Neutrophil (primary cell): ENCODE results near the gene PI4K2A.

Experiments used
- H3K27ac ChIP-seq: fragments of 200-600 bp; sonication (generic); 2 replicates; pipeline ENCODE4 v1.5.1; 2016; ENCODE audit warnings: mild to moderate bottlenecking, moderate library complexity
- H3K27me3 ChIP-seq: fragments of 200-600 bp; sonication (generic); 2 replicates; pipeline ENCODE4 v1.6.0; 2016; ENCODE audit warnings: mild to moderate bottlenecking
- H3K36me3 ChIP-seq: fragments of 200-600 bp; sonication (generic); 2 replicates; pipeline ENCODE4 v1.5.1; 2017
- H3K4me1 ChIP-seq, 2 experiments: fragments of 200-600 bp in 1 of 2; sonication (generic) in 1 of 2; 1 replicate in 1 of 2; 2 replicates in 1 of 2; pipeline versions ENCODE4 v1.5.1 to v1.6.1; 2013 to 2016; ENCODE audit warnings: low read depth in 1 of 2, low read length in 1 of 2, mild to moderate bottlenecking in 1 of 2, moderate library complexity in 1 of 2; ENCODE audit not compliant: control insufficient read depth in 1 of 2, insufficient read depth in 1 of 2
- H3K4me3 ChIP-seq, 2 experiments: fragments of 200-600 bp in 1 of 2; sonication (generic) in 1 of 2; 1 replicate in 1 of 2; 2 replicates in 1 of 2; pipeline ENCODE4 v1.5.1; 2013 to 2016; ENCODE audit warnings: low read depth in 1 of 2, low read length in 1 of 2, mild to moderate bottlenecking in 1 of 2, moderate library complexity in 1 of 2
- H3K9me3 ChIP-seq: fragments of 200-600 bp; sonication (generic); 2 replicates; pipeline ENCODE4 v1.5.1; 2016
- TF ChIP-seq, protein P1 (sequence below): fragments of 200-600 bp; sonication (generic); IDR thresholded peaks from 2 replicates; pipeline ENCODE4 v1.5.1; 2016; ENCODE audit warnings: antibody characterized with exemption

The PI4K2A gene

DNA sequence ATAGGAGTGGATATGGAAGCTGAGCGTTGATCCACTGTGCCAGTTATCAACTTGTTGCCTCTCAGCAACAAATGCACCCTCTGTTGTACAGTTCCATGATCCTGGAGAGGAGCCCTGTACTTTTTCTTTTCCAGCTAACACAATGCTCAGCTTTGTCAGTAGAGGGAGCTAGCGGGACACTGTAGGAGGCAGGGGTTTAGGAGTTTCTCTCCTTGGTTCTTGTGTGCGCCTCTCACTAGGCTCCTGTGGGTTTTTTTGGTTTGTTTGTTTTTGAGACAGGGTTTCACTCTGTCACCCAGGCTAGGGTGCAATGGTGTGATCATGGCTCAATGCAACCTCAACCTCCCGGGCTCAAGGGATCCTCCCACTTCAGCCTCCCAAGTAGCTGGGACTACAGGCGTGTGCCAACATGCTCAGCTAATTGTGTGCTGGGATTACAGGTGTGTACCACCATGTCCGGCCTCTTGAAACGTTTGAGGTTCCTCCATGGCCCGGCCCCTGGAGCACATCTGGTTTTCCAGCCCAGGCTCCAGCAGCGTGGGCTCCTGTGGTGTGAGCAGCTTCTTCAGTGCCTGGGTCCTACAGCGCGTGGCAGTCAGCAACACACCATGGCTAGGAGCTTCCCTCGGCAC is 61.1 kb downstream of the PI4K2A start:
- Histone ChIP-seq H3K9me3 (no peaks in the 10 kb centered on the region), H3K4me3 (no peak overlapping the region), H3K27me3 (no peaks in the 10 kb centered on the region), H3K27ac (no peak overlapping the region), H3K4me1 (peaks cover 5 to 6% of the 10 kb centered on the region in 2 experiments), H3K36me3 (no peaks in the 10 kb centered on the region)
- TF ChIP-seq, protein P1, sequence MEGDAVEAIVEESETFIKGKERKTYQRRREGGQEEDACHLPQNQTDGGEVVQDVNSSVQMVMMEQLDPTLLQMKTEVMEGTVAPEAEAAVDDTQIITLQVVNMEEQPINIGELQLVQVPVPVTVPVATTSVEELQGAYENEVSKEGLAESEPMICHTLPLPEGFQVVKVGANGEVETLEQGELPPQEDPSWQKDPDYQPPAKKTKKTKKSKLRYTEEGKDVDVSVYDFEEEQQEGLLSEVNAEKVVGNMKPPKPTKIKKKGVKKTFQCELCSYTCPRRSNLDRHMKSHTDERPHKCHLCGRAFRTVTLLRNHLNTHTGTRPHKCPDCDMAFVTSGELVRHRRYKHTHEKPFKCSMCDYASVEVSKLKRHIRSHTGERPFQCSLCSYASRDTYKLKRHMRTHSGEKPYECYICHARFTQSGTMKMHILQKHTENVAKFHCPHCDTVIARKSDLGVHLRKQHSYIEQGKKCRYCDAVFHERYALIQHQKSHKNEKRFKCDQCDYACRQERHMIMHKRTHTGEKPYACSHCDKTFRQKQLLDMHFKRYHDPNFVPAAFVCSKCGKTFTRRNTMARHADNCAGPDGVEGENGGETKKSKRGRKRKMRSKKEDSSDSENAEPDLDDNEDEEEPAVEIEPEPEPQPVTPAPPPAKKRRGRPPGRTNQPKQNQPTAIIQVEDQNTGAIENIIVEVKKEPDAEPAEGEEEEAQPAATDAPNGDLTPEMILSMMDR, result peak; percentile 54

DNA sequence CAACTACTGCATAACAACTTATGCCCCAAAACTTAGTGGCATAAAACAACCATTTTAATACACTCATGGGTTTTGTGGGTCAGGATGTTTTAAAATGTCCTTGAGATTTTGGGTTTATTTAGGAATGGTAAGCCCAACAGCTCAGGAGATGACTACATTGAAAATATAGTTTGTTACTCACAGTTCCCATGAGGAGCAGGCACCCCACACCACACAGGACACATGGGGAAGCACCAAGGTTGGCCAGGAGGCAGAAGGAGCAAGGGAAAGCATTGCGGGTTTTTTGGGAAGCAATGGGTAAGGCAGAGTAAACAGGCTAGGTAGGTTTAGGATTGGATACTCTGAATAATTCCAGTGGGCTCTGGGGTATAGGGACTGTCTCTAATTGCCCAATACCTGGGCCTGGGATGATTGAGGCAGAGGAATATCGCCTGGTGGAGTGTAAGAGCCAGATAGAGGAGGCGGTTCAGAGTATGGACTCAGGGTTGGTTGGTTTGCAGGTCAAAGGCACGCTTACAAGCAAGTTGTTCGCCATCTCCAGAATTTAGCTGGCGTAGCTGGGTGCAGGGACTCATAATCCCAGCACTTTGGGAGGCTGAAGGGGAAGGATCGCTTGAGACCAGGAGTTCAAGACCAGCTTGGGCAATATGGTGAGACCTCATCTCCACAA is 63.1 kb downstream of the PI4K2A start:
- TF ChIP-seq, protein P1, result no peak
- Histone ChIP-seq H3K9me3 (no peaks in the 10 kb centered on the region), H3K27me3 (no peaks in the 10 kb centered on the region), H3K36me3 (no peaks in the 10 kb centered on the region), H3K27ac (no peak overlapping the region), H3K4me1 (peaks cover 5 to 6% of the 10 kb centered on the region in 2 experiments), H3K4me3 (no peak overlapping the region)

DNA sequence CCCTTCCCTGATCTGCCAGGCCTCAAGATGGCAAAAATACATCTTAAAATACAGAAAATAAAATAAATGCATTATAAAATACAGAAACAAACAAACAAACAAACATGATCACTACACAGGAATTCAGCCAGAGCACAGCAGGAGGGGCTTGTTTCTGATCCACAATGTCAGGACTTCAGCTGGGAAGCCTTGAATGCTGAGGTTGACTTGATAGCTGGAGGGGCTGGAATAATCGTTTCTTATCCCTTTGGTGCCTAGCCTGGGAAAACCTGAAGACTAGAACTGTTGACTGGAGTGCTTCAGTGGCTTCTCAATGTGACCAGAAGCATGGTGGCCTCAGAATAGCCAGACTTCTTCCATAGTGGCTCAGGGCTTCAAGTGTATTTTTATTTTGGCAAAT is 63.9 kb downstream of the PI4K2A start:
- H3K27me3 ChIP-seq, result no peaks in the 10 kb centered on the region
- TF ChIP-seq, protein P1, result no peak
- H3K27ac ChIP-seq, result no peak overlapping the region
- no peak overlapping the region for H3K4me3 ChIP-seq
- H3K9me3 ChIP-seq, result no peaks in the 10 kb centered on the region
- peaks cover 5 to 6% of the 10 kb centered on the region in 2 experiments for H3K4me1 ChIP-seq
- no peaks in the 10 kb centered on the region for H3K36me3 ChIP-seq

DNA sequence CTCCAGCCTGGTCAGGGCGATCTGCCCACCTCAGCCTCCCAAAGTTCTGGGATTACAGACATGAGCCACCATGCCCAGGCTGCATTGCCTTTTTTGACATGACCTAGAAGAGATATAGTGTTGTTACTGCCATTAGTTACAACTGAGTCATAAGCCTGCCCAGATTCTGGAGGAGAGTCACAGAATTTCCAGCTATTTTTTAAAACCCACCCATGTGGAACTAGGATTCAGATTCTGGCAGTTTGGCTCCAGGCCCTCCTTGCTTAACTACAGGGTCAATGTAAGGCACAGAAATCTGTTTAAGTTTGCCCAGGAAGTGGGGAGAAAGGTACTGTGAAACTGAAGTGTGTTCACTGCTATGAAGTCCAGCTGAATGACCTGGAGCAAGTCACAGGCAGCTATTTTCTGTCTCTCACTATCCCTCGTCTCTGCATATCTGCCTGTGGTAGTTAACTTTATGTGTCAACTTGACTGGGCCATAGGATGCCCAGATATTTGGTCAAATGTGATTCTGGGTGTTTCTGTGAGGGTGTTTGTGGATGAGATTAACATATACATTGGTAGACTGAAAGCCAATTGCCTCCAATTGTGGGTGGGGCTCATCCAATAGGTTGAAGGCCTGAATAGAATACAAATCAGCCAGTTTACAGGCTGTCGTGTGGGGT is 64.7 kb downstream of the PI4K2A start:
- Histone ChIP-seq H3K4me3 (no peak overlapping the region), H3K27me3 (no peaks in the 10 kb centered on the region), H3K4me1 (peaks cover 5 to 6% of the 10 kb centered on the region in 2 experiments), H3K36me3 (no peaks in the 10 kb centered on the region), H3K27ac (no peak overlapping the region), H3K9me3 (no peaks in the 10 kb centered on the region)
- TF ChIP-seq, protein P1, result no peak

DNA sequence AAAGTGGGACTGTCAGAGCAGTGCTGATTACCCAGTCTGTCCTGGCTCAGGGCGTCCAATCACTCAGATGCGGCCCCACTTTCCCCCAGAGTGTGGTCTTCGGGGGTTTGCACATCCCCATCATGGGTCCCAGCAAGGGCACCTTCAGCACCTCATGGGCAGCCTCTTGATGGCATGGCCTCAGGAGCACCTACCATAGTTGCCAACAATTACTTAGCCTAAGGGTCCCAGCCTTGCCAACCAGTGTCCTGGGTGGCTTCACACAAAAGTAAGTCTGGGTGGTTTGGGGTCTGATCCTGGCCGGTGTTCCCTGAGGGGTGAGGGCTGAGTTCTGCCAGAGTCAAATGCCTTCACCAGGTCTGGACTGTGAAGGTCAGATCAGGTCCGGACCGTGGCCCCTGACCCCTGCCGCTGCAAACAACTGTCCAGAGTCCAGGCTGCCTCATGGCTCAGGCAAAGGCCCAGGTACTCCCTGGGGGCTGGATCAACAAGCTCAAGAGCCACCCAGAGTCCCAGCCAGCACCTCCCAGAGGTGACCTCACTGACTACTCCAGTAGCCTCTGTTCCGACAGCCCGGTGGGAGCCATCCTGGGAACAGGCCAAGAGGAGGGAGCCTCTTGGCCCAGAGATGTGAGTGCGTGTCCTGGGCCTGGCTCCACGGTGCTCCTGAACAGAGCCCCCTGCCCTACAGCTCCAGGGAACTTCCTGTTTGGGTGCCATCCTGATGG is 66.8 kb downstream of the PI4K2A start:
- Histone ChIP-seq H3K36me3 (no peaks in the 10 kb centered on the region), H3K4me3 (no peak overlapping the region), H3K4me1 (peaks cover 7% of the 10 kb centered on the region in 2 experiments), H3K27ac (no peak overlapping the region), H3K9me3 (no peaks in the 10 kb centered on the region), H3K27me3 (no peaks in the 10 kb centered on the region)
- TF ChIP-seq, protein P1, result no peak
